Transverse colon (tissue), 4 donors: Measurements from ENCODE around the gene HS3ST2.
A peak's percentile ranks its signal among the peaks of the same experiment; 100 is the strongest.

Experiments
- CTCF ChIP-seq, 5 experiments: fragments of 200-600 bp in 3 of 5; fragments of 450-650 bp in 2 of 5; sonication (generic) in 3 of 5; IDR thresholded peaks; 1 replicate in 2 of 5; 2 replicates in 3 of 5; pipeline ENCODE4 v1.5.1; 2016 to 2017; ENCODE audit warnings: antibody characterized with exemption in 5 of 5, inconsistent platforms in 3 of 5, mild to moderate bottlenecking in 2 of 5, moderate library complexity in 1 of 5
- POLR2A ChIP-seq: fragments of 450-650 bp; IDR thresholded peaks from one replicate; pipeline ENCODE4 v1.6.1; 2016; ENCODE audit warnings: antibody characterized with exemption, mild to moderate bottlenecking, moderate library complexity
- POLR2AphosphoS5 ChIP-seq, 3 donors: sonication (generic); formaldehyde crosslinking; IDR thresholded peaks; one replicate each; pipeline ENCODE4 v1.6.1; 2016; ENCODE audit warnings: antibody characterized with exemption in 3 of 3

- TF ChIP-seq POLR2AphosphoS5 (IDR thresholded peaks at IDR 0.05) (no peak), CTCF (IDR thresholded peaks at IDR 0.05) (peak in 4 of 5 experiments; percentile 9 to 40 (median 26)), POLR2A (no peak)
Measured at GRCh38 chr16:22813948-22814710, at the start of gene HS3ST2.
